Measurements from ENCODE around the gene CHST9. TPM values are rescaled to one million over a fixed set of nuclear protein-coding genes. Genes with fewer than 3 reads are reported as not detected.
A peak's percentile ranks its signal among the peaks of the same experiment; 100 is the strongest.

The CHST9 gene
- total and polyA plus RNA-seq, 4 donors: 0.42 to 6.4 (median 1.4) TPM

DNA sequence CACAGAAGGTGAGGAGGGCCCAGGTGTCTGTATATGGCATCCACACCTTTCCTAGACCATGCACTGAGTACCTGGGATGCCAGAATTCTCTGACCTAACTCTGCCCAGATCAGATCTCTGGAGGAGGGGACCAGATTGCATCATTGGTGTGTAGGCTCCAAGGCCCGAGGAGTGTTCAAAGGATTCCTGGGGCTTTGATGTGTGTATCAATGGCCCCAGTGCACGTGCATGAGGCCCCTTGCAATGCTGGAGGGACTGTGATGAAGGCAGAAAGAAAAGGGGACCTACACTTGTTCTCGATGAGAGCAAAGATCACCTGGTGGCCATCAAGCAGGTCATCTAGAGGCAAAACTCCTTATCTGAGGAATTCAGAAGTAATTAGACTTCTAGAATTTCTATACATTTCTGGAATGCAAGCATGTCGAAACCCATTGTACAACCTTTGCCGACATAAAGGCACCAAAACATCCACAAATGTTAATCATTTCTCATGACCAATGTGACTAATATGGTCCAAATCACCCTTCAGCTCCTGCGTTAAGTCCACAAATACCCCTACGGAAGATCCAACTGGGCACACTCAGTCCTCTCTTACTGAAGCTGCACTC is 123.5 kb downstream of the CHST9 start (continued):
- TF ChIP-seq, protein P1, sequence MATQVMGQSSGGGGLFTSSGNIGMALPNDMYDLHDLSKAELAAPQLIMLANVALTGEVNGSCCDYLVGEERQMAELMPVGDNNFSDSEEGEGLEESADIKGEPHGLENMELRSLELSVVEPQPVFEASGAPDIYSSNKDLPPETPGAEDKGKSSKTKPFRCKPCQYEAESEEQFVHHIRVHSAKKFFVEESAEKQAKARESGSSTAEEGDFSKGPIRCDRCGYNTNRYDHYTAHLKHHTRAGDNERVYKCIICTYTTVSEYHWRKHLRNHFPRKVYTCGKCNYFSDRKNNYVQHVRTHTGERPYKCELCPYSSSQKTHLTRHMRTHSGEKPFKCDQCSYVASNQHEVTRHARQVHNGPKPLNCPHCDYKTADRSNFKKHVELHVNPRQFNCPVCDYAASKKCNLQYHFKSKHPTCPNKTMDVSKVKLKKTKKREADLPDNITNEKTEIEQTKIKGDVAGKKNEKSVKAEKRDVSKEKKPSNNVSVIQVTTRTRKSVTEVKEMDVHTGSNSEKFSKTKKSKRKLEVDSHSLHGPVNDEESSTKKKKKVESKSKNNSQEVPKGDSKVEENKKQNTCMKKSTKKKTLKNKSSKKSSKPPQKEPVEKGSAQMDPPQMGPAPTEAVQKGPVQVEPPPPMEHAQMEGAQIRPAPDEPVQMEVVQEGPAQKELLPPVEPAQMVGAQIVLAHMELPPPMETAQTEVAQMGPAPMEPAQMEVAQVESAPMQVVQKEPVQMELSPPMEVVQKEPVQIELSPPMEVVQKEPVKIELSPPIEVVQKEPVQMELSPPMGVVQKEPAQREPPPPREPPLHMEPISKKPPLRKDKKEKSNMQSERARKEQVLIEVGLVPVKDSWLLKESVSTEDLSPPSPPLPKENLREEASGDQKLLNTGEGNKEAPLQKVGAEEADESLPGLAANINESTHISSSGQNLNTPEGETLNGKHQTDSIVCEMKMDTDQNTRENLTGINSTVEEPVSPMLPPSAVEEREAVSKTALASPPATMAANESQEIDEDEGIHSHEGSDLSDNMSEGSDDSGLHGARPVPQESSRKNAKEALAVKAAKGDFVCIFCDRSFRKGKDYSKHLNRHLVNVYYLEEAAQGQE (IDR thresholded peaks at IDR 0.05): no peak

DNA sequence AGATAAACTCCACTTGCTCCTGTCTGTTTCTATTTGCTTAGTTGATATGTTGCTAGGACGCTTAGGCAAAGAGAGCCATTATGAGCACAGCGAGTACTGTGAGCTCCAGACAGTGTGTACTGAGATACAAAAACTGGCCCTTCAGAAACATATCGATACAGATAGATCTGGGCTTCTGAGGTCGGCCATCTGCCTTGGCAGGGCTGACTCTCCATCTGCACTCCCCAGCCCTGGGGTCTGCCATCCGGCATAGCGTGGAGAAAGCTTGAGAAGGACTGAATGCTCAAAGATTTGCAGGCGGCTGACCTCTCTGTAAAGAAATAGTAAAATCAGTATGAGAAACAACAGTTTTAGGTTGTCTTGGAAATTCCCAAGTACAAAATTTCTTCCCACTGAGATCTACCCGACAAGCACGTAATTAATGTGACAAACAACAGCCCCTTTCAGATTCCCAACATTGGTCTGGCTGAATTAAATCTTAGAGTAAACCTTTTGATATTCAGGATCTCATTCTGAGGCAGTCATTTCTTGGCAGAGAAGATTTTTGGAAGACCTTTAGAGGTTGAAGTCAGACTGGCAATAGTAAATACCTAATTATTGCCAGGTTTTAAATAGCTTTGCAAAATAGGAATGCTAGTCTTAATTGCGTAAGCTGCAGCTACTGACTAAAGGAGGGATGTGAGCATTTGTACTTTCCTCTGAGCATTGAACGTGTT is 127.4 kb downstream of the CHST9 start:
- Histone ChIP-seq H3K9ac (ENCODE audit: low read depth in 1 of 2, low read length in 2 of 2) (no peak overlapping the region), H3K4me3 (ENCODE audit: low read depth in 1 of 3, low read length in 3 of 3) (peak overlapping the region in 1 of 3 donors; percentile 21), H3K27ac (ENCODE audit: low read depth in 1 of 2, low read length in 2 of 2) (peak overlapping the region; percentile 38 to 68), H3K36me3 (ENCODE audit: control insufficient read depth in 4 of 4, insufficient read depth in 3 of 4, low read depth in 1 of 4, low read length in 3 of 4) (no peaks in the 10 kb centered on the region), H3K9me3 (ENCODE audit: control insufficient read depth in 4 of 4, low read length in 3 of 4) (no peaks in the 10 kb centered on the region), H3K4me1 (ENCODE audit: control insufficient read depth in 4 of 4, insufficient read depth in 4 of 4, low read length in 3 of 4) (peaks cover 0 to 20% (median 8%) of the 10 kb centered on the region in 4 donors), H3K27me3 (ENCODE audit: control insufficient read depth in 4 of 4, insufficient read depth in 4 of 4, low read length in 3 of 4) (no peaks in the 10 kb centered on the region)
- TF ChIP-seq, protein P2, sequence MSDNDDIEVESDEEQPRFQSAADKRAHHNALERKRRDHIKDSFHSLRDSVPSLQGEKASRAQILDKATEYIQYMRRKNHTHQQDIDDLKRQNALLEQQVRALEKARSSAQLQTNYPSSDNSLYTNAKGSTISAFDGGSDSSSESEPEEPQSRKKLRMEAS (IDR thresholded peaks at IDR 0.05): no peak
- TF ChIP-seq RXRA (IDR thresholded peaks at IDR 0.05) (peak in 1 of 2 donors; percentile 38), YY1 (IDR thresholded peaks at IDR 0.05) (peak; percentile 64), SP1 (IDR thresholded peaks at IDR 0.05) (peak; percentile 48), FOXA2 (IDR thresholded peaks at IDR 0.05) (peak; percentile 40), RAD21 (IDR thresholded peaks at IDR 0.05) (no peak), HNF4A (conservative IDR thresholded peaks at IDR 0.05) (peak in 1 of 2 donors; percentile 26)
- TF ChIP-seq, protein P3, sequence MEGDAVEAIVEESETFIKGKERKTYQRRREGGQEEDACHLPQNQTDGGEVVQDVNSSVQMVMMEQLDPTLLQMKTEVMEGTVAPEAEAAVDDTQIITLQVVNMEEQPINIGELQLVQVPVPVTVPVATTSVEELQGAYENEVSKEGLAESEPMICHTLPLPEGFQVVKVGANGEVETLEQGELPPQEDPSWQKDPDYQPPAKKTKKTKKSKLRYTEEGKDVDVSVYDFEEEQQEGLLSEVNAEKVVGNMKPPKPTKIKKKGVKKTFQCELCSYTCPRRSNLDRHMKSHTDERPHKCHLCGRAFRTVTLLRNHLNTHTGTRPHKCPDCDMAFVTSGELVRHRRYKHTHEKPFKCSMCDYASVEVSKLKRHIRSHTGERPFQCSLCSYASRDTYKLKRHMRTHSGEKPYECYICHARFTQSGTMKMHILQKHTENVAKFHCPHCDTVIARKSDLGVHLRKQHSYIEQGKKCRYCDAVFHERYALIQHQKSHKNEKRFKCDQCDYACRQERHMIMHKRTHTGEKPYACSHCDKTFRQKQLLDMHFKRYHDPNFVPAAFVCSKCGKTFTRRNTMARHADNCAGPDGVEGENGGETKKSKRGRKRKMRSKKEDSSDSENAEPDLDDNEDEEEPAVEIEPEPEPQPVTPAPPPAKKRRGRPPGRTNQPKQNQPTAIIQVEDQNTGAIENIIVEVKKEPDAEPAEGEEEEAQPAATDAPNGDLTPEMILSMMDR (IDR thresholded peaks at IDR 0.05; ENCODE audit: low read depth, low read length, missing input control): no peak
- WGBS: 28% methylated on average over 11 of the region's 11 CpGs
- DNase-seq (ENCODE audit: low spot score): no peak

DNA sequence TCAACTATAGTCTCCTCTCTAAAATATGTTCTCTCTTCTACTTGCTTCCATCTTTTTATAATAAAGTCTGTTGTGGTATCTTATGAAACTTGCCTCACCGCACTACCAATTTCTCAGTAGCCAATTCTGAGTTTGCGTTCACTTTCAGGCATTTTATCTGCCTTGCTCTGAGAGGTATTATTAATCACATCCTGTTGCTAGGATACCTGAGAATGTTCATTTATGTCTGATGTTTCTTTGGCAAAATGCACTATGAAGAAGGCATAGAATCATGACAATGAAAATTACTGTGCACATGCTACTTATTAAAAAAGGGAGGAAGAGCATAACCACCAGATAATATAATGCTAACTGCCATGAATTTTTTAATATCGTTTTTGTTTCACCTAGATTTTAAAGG is 130.2 kb downstream of the CHST9 start:
- Histone ChIP-seq H3K27ac (ENCODE audit: low read depth in 1 of 2, low read length in 2 of 2) (no peak overlapping the region), H3K9me3 (ENCODE audit: control insufficient read depth in 4 of 4, low read length in 3 of 4) (no peaks in the 10 kb centered on the region), H3K36me3 (ENCODE audit: control insufficient read depth in 4 of 4, insufficient read depth in 3 of 4, low read depth in 1 of 4, low read length in 3 of 4) (no peaks in the 10 kb centered on the region), H3K4me1 (ENCODE audit: control insufficient read depth in 4 of 4, insufficient read depth in 4 of 4, low read length in 3 of 4) (peaks cover 0 to 20% (median 8%) of the 10 kb centered on the region in 4 donors), H3K4me3 (ENCODE audit: low read depth in 1 of 3, low read length in 3 of 3) (no peak overlapping the region), H3K9ac (ENCODE audit: low read depth in 1 of 2, low read length in 2 of 2) (no peak overlapping the region), H3K27me3 (ENCODE audit: control insufficient read depth in 4 of 4, insufficient read depth in 4 of 4, low read length in 3 of 4) (no peaks in the 10 kb centered on the region)
- WGBS: 93% methylated on average over 3 of the region's 3 CpGs
- no peak for DNase-seq (ENCODE audit: low spot score)
- TF ChIP-seq JUND (IDR thresholded peaks at IDR 0.05) (no peak), TAF1 (conservative IDR thresholded peaks at IDR 0.05) (no peak), EGR1 (IDR thresholded peaks at IDR 0.05; ENCODE audit: low read depth in 2 of 2) (no peak), RAD21 (IDR thresholded peaks at IDR 0.05) (no peak)
- TF ChIP-seq, protein P1 (IDR thresholded peaks at IDR 0.05): no peak
- TF ChIP-seq, protein P4, sequence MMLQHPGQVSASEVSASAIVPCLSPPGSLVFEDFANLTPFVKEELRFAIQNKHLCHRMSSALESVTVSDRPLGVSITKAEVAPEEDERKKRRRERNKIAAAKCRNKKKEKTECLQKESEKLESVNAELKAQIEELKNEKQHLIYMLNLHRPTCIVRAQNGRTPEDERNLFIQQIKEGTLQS (IDR thresholded peaks at IDR 0.05): no peak
- TF ChIP-seq, protein P5, sequence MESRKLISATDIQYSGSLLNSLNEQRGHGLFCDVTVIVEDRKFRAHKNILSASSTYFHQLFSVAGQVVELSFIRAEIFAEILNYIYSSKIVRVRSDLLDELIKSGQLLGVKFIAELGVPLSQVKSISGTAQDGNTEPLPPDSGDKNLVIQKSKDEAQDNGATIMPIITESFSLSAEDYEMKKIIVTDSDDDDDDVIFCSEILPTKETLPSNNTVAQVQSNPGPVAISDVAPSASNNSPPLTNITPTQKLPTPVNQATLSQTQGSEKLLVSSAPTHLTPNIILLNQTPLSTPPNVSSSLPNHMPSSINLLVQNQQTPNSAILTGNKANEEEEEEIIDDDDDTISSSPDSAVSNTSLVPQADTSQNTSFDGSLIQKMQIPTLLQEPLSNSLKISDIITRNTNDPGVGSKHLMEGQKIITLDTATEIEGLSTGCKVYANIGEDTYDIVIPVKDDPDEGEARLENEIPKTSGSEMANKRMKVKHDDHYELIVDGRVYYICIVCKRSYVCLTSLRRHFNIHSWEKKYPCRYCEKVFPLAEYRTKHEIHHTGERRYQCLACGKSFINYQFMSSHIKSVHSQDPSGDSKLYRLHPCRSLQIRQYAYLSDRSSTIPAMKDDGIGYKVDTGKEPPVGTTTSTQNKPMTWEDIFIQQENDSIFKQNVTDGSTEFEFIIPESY (IDR thresholded peaks at IDR 0.05): no peak
- TF ChIP-seq, protein P3 (IDR thresholded peaks at IDR 0.05; ENCODE audit: low read depth, low read length, missing input control): no peak

Data from liver (tissue), 9 donors.